MM.1S (cell line): ENCODE measurements around the gene MPHOSPH9.

Experiments used
- CTCF ChIP-seq: fragments of 300-600 bp; sonication (generic); IDR thresholded peaks from 2 replicates; pipeline ENCODE4 v1.5.1; 2016; ENCODE audit warnings: antibody characterized with exemption, low read length, mixed read lengths
- EZH2 ChIP-seq: fragments of 300-600 bp; sonication (generic); optimal IDR thresholded peaks from 2 replicates; pipeline ENCODE3; 2017; ENCODE audit warnings: low read depth, mild to moderate bottlenecking, antibody characterized with exemption, low read length, mixed read lengths

- no peak for TF ChIP-seq CTCF
- no peak for TF ChIP-seq EZH2
Observed at GRCh38 chr12:123164222-123164621, 68.7 kb downstream of the MPHOSPH9 start.
